Right atrium auricular region (tissue), 2 donors: ENCODE measurements around the gene LBH. TPM values are rescaled to one million over a fixed set of nuclear protein-coding genes. Genes with fewer than 3 reads are reported as not detected.
A peak's percentile ranks its signal among the peaks of the same experiment; 100 is the strongest.

Experiments used
- DNase-seq: peaks from one replicate; pipeline ENCODE4 v3.0.0-alpha.2; 2019; ENCODE audit warnings: low spot score
- H3K27ac ChIP-seq, 2 donors: fragments of 200-600 bp; sonication (generic); 1 replicate in 1 of 2; 2 replicates in 1 of 2; pipeline ENCODE4 v1.5.1; 2016 to 2019
- H3K27me3 ChIP-seq, 2 donors: fragments of 200-600 bp; sonication (generic); one replicate each; pipeline versions ENCODE4 v1.5.1 to v1.6.0; 2017 to 2019
- H3K36me3 ChIP-seq: fragments of 200-600 bp; sonication (generic); one replicate; pipeline ENCODE4 v1.5.1; 2016
- H3K4me1 ChIP-seq, 2 donors: fragments of 200-600 bp; sonication (generic); one replicate each; pipeline versions ENCODE4 v1.5.1 to v1.6.0; 2017 to 2019
- H3K4me3 ChIP-seq, 2 donors: fragments of 200-600 bp; sonication (generic); 1 replicate in 1 of 2; 2 replicates in 1 of 2; pipeline ENCODE4 v1.5.1; 2017 to 2019; ENCODE audit warnings: mild to moderate bottlenecking in 1 of 2, moderate library complexity in 1 of 2
- H3K9me3 ChIP-seq, 2 donors: fragments of 200-600 bp; sonication (generic); one replicate each; pipeline ENCODE4 v1.5.1; 2019
- CTCF ChIP-seq, 2 donors: fragments of 200-600 bp; sonication (generic); IDR thresholded peaks; one replicate each; pipeline ENCODE4 v1.5.1; 2019; ENCODE audit warnings: antibody characterized with exemption in 2 of 2
- total RNA-seq, 2 donors: library from RNA; depleted of rRNA; stranded (reverse); fragments of >200 nt; gene quantifications; one replicate each; pipeline ENCODE4 v1.1.0, GENCODE V29; 2016

The LBH gene
- total RNA-seq, 2 donors from 2014 or later, result 18.9 to 54.6 TPM

GRCh38 chr2:30234180-30234971, 3.0 kb downstream of the LBH start:
- Histone ChIP-seq H3K36me3 (peaks cover 6% of the 10 kb centered on the region), H3K4me1 (peaks cover 0 to 49% of the 10 kb centered on the region in 2 donors), H3K4me3 (peak overlapping the region in 1 of 2 donors; percentile 78), H3K27ac (peak overlapping the region in 1 of 2 donors; percentile 41), H3K9me3 (no peaks in the 10 kb centered on the region), H3K27me3 (no peaks in the 10 kb centered on the region)
- TF ChIP-seq CTCF (IDR thresholded peaks at IDR 0.05), result no peak
- DNase-seq, result peak; percentile 71

- Histone ChIP-seq H3K36me3 (peaks cover 6% of the 10 kb centered on the region), H3K27me3 (no peaks in the 10 kb centered on the region), H3K4me1 (peaks cover 0 to 57% of the 10 kb centered on the region in 2 donors), H3K9me3 (no peaks in the 10 kb centered on the region), H3K27ac (peak overlapping the region in 1 of 2 donors; percentile 24), H3K4me3 (no peak overlapping the region)
- DNase-seq, result no peak
- no peak for TF ChIP-seq CTCF (IDR thresholded peaks at IDR 0.05)
These were observed 3.8 kb downstream of the LBH start for GRCh38 chr2:30235008-30235655.

GRCh38 chr2:30235859-30236535, 4.7 kb downstream of the LBH start:
- peaks cover 6% of the 10 kb centered on the region for H3K36me3 ChIP-seq
- peaks cover 0 to 57% of the 10 kb centered on the region in 2 donors for H3K4me1 ChIP-seq
- no peaks in the 10 kb centered on the region for H3K27me3 ChIP-seq
- no peak for DNase-seq
- TF ChIP-seq CTCF (IDR thresholded peaks at IDR 0.05), result no peak
- peak overlapping the region in 1 of 2 donors; percentile 24 for H3K27ac ChIP-seq
- H3K9me3 ChIP-seq, result no peaks in the 10 kb centered on the region
- H3K4me3 ChIP-seq, result no peak overlapping the region

GRCh38 chr2:30236591-30237238, 5.4 kb downstream of the LBH start:
- Histone ChIP-seq H3K4me1 (peaks cover 0 to 59% of the 10 kb centered on the region in 2 donors), H3K36me3 (peaks cover 6% of the 10 kb centered on the region), H3K27ac (peak overlapping the region; percentile 25 to 52), H3K27me3 (no peaks in the 10 kb centered on the region), H3K4me3 (no peak overlapping the region), H3K9me3 (no peaks in the 10 kb centered on the region)
- DNase-seq, result no peak
- TF ChIP-seq CTCF (IDR thresholded peaks at IDR 0.05), result no peak

GRCh38 chr2:30237239-30237965, 6.1 kb downstream of the LBH start:
- no peaks in the 10 kb centered on the region for H3K9me3 ChIP-seq
- H3K4me1 ChIP-seq, result peaks cover 0 to 59% of the 10 kb centered on the region in 2 donors
- TF ChIP-seq CTCF (IDR thresholded peaks at IDR 0.05), result no peak
- H3K4me3 ChIP-seq, result no peak overlapping the region
- peaks cover 6% of the 10 kb centered on the region for H3K36me3 ChIP-seq
- DNase-seq, result no peak
- H3K27ac ChIP-seq, result peak overlapping the region; percentile 25 to 52
- no peaks in the 10 kb centered on the region for H3K27me3 ChIP-seq
